SH-SY5Y (cell line): ENCODE measurements around the gene PAQR8.

ENCODE experiments used
- GATA2 ChIP-seq: IDR thresholded peaks from 2 replicates; pipeline ENCODE4 v1.6.1; 2011; ENCODE audit warnings: mild to moderate bottlenecking, low read depth, low read length
- GATA3 ChIP-seq: IDR thresholded peaks from 2 replicates; pipeline ENCODE4 v1.6.1; 2011; ENCODE audit warnings: low read depth, mild to moderate bottlenecking, low read length, moderate library complexity

- TF ChIP-seq GATA2 (no peak), GATA3 (no peak)
Observed at GRCh38 chr6:52376763-52377162, 14.8 kb downstream of the PAQR8 start.
